Brain microvascular endothelial cell (primary cell): ENCODE results near the gene CPN1.

Source experiments
- DNase-seq: peaks from one replicate; pipeline ENCODE4 v3.0.0-alpha.2; 2020
- H3K27ac ChIP-seq: fragments of 250-450 bp; sonication (Bioruptor Pico); 2 replicates; pipeline ENCODE4 v1.5.1; 2020; ENCODE audit warnings: mild to moderate bottlenecking, moderate library complexity
- H3K27me3 ChIP-seq: fragments of 250-450 bp; sonication (Bioruptor Pico); replicated peaks from 2 replicates; pipeline ENCODE4 v1.5.1; 2020; ENCODE audit warnings: mild to moderate bottlenecking
- H3K36me3 ChIP-seq: fragments of 250-450 bp; sonication (Bioruptor Pico); replicated peaks from 2 replicates; pipeline ENCODE4 v1.5.1; 2020; ENCODE audit warnings: mild to moderate bottlenecking
- H3K4me3 ChIP-seq: 2 replicates; pipeline ENCODE4 v1.5.1; 2011; ENCODE audit warnings: low read depth, mild to moderate bottlenecking, control low read depth, low read length, moderate library complexity
- CTCF ChIP-seq: IDR thresholded peaks from 2 replicates; pipeline ENCODE4 v1.5.1; 2011; ENCODE audit warnings: low read depth, mild to moderate bottlenecking, moderate library complexity, low read length, control low read depth, inconsistent platforms; ENCODE audit errors: missing control alignments
- in situ Hi-C: cut with HindIII; loops from 2 replicates; pipeline ENCODE4 v1.10.0; 2017; ENCODE audit warnings: low sequenced_read_pairs, low pct_ligation_motif_present

CPN1 gene

GRCh38 chr10:100027416-100027815, 54.3 kb downstream of the CPN1 start:
- no peaks in the 10 kb centered on the region for H3K27me3 ChIP-seq
- no peak overlapping the region for H3K27ac ChIP-seq
- H3K36me3 ChIP-seq = no peaks in the 10 kb centered on the region
- no peak for DNase-seq
- H3K4me3 ChIP-seq = no peak overlapping the region
- no peak for TF ChIP-seq CTCF
- in situ Hi-C loops = no loop called here

GRCh38 chr10:100025576-100025975, 56.1 kb downstream of the CPN1 start:
- in situ Hi-C loops = no loop called here
- no peak for DNase-seq
- no peak for TF ChIP-seq CTCF
- no peak overlapping the region for H3K4me3 ChIP-seq
- no peaks in the 10 kb centered on the region for H3K27me3 ChIP-seq
- no peak overlapping the region for H3K27ac ChIP-seq
- H3K36me3 ChIP-seq = no peaks in the 10 kb centered on the region

GRCh38 chr10:100024748-100025147, 56.9 kb downstream of the CPN1 start:
- no peak overlapping the region for H3K4me3 ChIP-seq

GRCh38 chr10:100022403-100022802, 59.3 kb downstream of the CPN1 start:
- no peak for TF ChIP-seq CTCF
- no peaks in the 10 kb centered on the region for H3K27me3 ChIP-seq
- no peak for DNase-seq
- H3K36me3 ChIP-seq = no peaks in the 10 kb centered on the region
- no peak overlapping the region for H3K27ac ChIP-seq
- no peak overlapping the region for H3K4me3 ChIP-seq
- in situ Hi-C loops = no loop called here

More at GRCh38 chr10:100024748-100025147, 56.9 kb downstream of the CPN1 start:
- H3K27me3 ChIP-seq = no peaks in the 10 kb centered on the region
- H3K27ac ChIP-seq = no peak overlapping the region
- no peaks in the 10 kb centered on the region for H3K36me3 ChIP-seq
- in situ Hi-C loops = no loop called here
- TF ChIP-seq CTCF = no peak
- DNase-seq = no peak

- Histone ChIP-seq H3K36me3 (no peaks in the 10 kb centered on the region), H3K27ac (no peak overlapping the region), H3K4me3 (no peak overlapping the region), H3K27me3 (no peaks in the 10 kb centered on the region)
- in situ Hi-C loops = no loop called here
- DNase-seq = no peak
- TF ChIP-seq CTCF = no peak
Measured at GRCh38 chr10:100021322-100021721, 60.3 kb downstream of the CPN1 start.

- no peak for TF ChIP-seq CTCF
- Histone ChIP-seq H3K27ac (no peak overlapping the region), H3K36me3 (no peaks in the 10 kb centered on the region), H3K27me3 (no peaks in the 10 kb centered on the region), H3K4me3 (no peak overlapping the region)
- DNase-seq = no peak
- in situ Hi-C loops = no loop called here
Measured at GRCh38 chr10:100020886-100021253, 60.8 kb downstream of the CPN1 start.
